EH (cell line): ENCODE data around the gene PHACTR3.
"Not testable (repeated sequence)": the region's sequence is repeated elsewhere in the genome, so short reads cannot be mapped to it uniquely, and the experiment has no call there.

Experiments
- DNase-seq: peaks from one replicate; pipeline ENCODE4 v3.0.0-alpha.2; 2015; ENCODE audit warnings: low read depth

PHACTR3 gene

GRCh38 chr20:59829054-59829785 is 224.9 kb downstream of the PHACTR3 start:
- peak; percentile 31 for DNase-seq

GRCh38 chr20:59829786-59830664 is 225.7 kb downstream of the PHACTR3 start:
- no peak for DNase-seq

GRCh38 chr20:59830665-59831023 is 226.3 kb downstream of the PHACTR3 start:
- DNase-seq: no peak

- DNase-seq: no peak
Measured at GRCh38 chr20:59831024-59831915, 226.9 kb downstream of the PHACTR3 start.

GRCh38 chr20:59831916-59832270 is 227.6 kb downstream of the PHACTR3 start:
- no peak for DNase-seq

GRCh38 chr20:59832406-59833363 is 228.3 kb downstream of the PHACTR3 start:
- no peak for DNase-seq

- peak; percentile 48 for DNase-seq
Measured at GRCh38 chr20:59835057-59835447, 230.7 kb downstream of the PHACTR3 start.

GRCh38 chr20:59835448-59836395 is 231.4 kb downstream of the PHACTR3 start:
- peak; percentile 70 for DNase-seq

GRCh38 chr20:59836767-59837166 is 232.4 kb downstream of the PHACTR3 start:
- DNase-seq: no peak

- DNase-seq: peak; percentile 30
Measured at GRCh38 chr20:59837623-59838394, 233.5 kb downstream of the PHACTR3 start.

GRCh38 chr20:59839400-59839799 is 235.1 kb downstream of the PHACTR3 start:
- no peak for DNase-seq

GRCh38 chr20:59845472-59845871 is 241.1 kb downstream of the PHACTR3 start:
- no peak for DNase-seq

- DNase-seq: no peak
Measured at GRCh38 chr20:59848182-59848581, 243.8 kb downstream of the PHACTR3 start.

- peak; percentile 45 for DNase-seq
Measured at GRCh38 chr20:59850018-59850641, 245.8 kb downstream of the PHACTR3 start.

- DNase-seq: not testable (repeated sequence)
Measured at GRCh38 chr20:59856526-59856925, 252.2 kb downstream of the PHACTR3 start.

- not testable (repeated sequence) for DNase-seq
Measured at GRCh38 chr20:59856941-59857340, 252.6 kb downstream of the PHACTR3 start.

GRCh38 chr20:59857966-59858365 is 253.6 kb downstream of the PHACTR3 start:
- no peak for DNase-seq

GRCh38 chr20:59858425-59858824 is 254.1 kb downstream of the PHACTR3 start:
- DNase-seq: no peak

- DNase-seq: no peak
Measured at GRCh38 chr20:59861401-59861800, 257.1 kb downstream of the PHACTR3 start.
